ENCODE data around the gene VPS37B.

VPS37B gene

DNA sequence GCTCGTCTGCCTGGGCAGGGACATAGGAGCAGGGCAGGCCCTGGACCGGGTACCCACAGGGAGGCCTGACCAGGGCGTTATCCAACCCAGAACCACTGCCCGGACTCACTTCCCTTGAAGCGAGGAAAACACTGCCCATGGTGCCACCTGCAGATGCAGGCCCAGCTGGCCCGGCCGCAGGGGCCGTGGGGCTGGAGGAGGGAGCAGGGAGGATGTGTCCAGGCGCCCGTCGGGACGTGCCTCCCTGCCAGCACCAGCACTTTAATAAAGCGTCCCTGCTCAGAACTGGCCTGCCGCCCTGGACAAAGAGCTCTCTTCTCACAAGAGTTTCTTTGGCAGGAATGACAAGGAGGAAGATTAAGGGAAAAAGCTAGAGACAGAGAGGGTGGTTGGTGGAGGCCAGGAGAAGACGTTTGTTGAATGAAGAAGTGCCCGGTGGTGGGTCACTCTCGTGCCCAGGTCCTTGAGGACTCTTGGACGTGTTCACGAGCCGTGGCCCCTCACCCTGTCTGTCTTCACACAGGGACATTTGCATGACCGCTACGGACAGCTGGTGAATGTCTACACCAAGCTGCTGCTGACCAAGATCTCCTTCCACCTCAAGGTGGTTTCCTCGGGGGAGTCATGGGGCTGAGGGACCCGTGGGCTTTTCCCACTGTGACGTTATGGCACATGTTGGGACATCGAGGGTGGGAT is 46.4 kb downstream of the VPS37B start:
- no peak overlapping the region for H3K27ac ChIP-seq
- no peak for TF ChIP-seq ZFX (IDR thresholded peaks at IDR 0.05)
- TF ChIP-seq, protein P1, sequence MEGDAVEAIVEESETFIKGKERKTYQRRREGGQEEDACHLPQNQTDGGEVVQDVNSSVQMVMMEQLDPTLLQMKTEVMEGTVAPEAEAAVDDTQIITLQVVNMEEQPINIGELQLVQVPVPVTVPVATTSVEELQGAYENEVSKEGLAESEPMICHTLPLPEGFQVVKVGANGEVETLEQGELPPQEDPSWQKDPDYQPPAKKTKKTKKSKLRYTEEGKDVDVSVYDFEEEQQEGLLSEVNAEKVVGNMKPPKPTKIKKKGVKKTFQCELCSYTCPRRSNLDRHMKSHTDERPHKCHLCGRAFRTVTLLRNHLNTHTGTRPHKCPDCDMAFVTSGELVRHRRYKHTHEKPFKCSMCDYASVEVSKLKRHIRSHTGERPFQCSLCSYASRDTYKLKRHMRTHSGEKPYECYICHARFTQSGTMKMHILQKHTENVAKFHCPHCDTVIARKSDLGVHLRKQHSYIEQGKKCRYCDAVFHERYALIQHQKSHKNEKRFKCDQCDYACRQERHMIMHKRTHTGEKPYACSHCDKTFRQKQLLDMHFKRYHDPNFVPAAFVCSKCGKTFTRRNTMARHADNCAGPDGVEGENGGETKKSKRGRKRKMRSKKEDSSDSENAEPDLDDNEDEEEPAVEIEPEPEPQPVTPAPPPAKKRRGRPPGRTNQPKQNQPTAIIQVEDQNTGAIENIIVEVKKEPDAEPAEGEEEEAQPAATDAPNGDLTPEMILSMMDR (conservative IDR thresholded peaks at IDR 0.05), result no peak

DNA sequence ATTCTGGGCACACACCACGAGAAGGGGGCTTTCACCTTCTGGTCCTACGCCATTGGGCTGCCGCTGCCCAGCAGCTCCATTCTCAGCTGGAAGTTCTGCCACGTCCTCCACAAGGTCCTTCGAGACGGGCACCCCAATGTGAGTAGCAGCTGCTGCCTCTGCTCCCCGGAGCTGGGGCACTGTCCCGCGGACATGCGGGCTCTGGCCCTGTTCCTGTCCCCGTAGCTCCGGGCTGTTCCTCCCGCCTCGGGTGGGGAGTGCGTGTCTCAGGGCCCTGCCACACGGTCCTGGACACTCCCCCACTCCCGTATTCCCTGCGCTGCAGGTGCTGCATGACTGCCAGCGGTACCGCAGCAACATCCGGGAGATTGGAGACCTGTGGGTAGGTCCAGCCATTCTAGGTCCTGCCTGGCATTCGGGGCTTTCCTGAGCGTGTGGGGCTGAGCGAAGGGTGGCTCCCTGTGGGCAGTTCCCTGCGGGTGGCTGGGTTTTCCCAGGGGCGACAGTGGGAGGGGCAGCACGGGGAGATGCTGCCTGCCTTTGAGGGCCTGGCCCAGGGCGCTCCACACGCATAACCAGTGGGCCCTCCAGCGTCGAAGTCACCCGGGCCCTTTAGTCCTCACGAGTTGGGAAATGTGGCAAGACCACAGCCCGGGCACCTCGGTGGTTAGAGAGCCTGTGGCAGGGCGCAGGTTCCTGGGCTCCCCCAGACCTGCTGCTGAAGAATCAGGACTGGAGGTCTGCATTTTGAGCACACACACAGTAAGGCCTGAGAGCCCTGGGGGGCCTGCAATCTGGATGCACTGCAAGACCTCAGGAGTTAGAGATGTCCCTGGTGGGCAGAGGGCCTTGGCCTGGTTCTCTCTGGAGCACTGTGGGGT is 47.2 kb downstream of the VPS37B start:
- TF ChIP-seq, protein P1 (conservative IDR thresholded peaks at IDR 0.05), result no peak
- no peak for TF ChIP-seq ZFX (IDR thresholded peaks at IDR 0.05)
- H3K27ac ChIP-seq, result no peak overlapping the region

- no peak overlapping the region for H3K27ac ChIP-seq
- TF ChIP-seq ZFX (IDR thresholded peaks at IDR 0.05), result no peak
- TF ChIP-seq, protein P1 (conservative IDR thresholded peaks at IDR 0.05), result no peak
Observed at GRCh38 chr12:122847921-122848421, 48.0 kb downstream of the VPS37B start.

DNA sequence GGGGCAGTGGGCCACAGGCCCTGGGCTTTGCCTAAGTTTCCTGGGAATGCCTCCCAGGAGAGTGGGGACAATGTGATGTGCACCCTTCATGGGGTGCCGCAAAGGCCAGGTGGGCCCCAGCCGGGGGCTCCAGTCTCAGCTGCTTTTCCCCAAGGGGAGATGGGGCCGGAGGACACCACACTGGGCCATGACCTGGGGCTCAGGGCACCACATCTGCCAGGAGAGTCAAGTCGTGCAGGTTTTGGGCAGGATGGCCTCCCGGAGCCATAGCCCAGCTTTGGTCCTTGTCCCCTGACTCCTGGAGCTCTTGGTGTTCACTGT is 48.4 kb downstream of the VPS37B start:
- H3K27ac ChIP-seq, result no peak overlapping the region

DNA sequence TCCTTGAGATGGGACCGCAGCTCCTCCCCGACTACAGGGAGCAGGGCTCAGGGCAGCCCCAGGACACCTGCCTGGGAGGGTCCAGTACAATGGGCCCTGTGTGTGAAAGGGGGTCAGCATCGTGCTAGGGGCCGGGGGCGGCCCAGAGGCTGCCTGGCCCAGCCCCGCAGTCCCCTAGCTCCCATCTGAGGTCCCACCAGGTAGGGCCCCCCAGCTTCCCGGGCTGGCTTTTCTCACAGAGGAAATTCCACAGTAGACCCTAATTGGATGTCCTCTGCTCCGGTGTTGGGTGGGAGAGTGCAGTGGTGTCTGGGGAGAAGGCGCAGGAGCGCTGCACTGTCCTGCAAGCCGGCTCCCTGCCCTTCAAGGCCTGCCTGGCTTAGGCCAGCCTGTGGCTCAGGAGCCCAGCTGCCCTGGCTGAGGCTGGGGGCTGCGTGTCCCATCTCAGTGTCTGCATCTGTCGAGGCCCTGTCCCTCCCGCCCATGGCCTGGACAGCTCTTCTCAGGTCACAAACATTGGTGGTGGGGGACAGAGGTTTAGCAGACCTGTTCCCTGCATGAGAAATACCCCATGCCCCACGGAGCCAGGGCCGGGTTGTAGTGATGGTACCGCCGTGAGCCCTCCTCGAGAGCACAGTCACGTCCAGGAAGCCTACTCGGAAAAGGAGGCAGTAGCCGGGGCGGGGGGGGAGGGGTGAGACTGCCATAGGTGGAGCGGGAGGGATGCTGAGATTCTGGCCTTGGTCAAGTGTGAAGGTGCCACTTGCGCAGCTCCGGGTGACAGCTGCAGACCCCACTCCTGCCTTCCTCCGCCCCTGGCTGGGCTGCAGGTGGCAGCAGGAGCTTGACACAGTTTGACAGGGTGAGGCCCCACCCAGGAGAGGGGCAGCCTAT is 49.1 kb downstream of the VPS37B start:
- H3K27ac ChIP-seq, result no peak overlapping the region
- TF ChIP-seq ZFX (IDR thresholded peaks at IDR 0.05), result no peak
- TF ChIP-seq, protein P1 (conservative IDR thresholded peaks at IDR 0.05), result no peak

More for the DNA sequence above, 48.4 kb downstream of the VPS37B start:
- TF ChIP-seq, protein P1 (conservative IDR thresholded peaks at IDR 0.05), result no peak
- no peak for TF ChIP-seq ZFX (IDR thresholded peaks at IDR 0.05)

DNA sequence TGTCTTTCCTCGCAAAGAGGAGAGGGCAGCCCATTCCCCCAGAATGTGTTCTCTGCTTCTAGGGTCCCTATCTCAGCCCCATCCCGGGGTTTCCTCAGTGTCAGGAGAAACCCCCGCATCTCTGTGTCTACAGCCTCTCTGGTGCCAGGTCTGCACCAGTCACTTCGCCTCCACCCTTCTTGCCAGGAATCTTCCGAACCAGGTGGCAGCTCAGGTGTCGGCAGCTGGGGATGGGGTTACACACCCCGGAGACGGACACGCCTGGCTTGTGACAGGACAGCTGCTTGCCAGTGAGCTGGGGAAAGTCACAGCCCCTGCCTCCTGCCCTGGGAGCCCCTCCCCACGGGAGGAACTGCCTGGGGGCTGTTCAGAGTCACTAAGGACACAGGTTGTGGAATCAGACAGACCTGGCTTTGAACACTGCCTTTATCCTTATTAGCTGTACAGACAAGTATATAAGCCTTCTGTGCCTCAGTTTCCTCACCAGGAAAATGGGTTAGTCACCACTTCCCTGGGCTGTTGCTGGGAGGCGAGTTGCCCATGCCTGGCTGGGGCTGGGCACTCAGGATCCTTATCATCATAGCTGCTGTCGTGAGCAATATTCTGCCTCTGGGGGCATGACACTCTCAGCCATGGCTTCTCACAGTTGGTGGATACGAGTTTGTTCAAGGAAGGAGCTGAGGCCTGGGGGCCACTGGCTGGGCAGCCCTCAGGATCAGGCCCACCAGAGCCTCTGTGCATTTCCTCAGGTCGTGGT is 49.9 kb downstream of the VPS37B start:
- no peak overlapping the region for H3K27ac ChIP-seq
- no peak for TF ChIP-seq ZFX (IDR thresholded peaks at IDR 0.05)
- TF ChIP-seq, protein P1 (conservative IDR thresholded peaks at IDR 0.05), result no peak
